ENCODE measurements around the gene GTF3C5.
"Not testable (repeated sequence)": the region's sequence is repeated elsewhere in the genome, so short reads cannot be mapped to it uniquely, and the experiment has no call there.

Gene GTF3C5

DNA sequence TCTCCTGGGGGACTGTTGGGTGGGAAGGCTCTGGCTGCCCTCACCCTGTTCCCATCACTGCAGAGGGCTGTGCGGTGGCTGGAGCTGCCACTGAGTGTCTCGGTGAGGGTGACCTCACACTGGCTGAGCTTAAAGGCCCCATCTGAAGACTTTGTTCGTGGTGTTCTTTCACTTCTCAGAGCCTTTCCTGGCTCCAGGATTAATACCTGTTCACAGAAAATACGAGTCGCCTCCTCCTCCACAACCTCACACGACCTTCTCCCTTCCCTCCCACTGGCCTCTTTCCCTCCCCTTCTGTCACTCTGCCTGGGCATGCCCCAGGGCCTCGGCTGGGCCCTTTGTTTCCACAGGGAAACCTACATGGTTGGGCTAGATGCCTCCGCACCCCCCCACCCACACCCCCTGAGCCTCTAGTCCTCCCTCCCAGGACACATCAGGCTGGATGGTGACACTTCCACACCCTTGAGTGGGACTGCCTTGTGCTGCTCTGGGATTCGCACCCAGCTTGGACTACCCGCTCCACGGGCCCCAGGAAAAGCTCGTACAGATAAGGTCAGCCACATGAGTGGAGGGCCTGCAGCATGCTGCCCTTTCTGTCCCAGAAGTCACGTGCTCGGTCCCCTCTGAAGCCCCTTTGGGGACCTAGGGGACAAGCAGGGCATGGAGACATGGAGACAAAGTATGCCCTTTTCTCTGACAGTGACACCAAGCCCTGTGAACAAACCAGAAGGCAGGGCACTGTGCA, 30.4 kb downstream of the GTF3C5 start:
- WGBS, 2 donors (ENCODE audit: extremely low coverage in 2 of 2, insufficient read length in 2 of 2, insufficient replicate concordance in 1 of 2): no CpG with 5 or more reads among the region's 14 CpGs
- not testable (repeated sequence) for H3K4me3 ChIP-seq (ENCODE audit: low read length in 2 of 2); H3K79me1 ChIP-seq (ENCODE audit: low read depth, low read length); H3K4me2 ChIP-seq (ENCODE audit: insufficient read depth, low read length, poor library complexity, severe bottlenecking); H3K27me3 ChIP-seq (ENCODE audit: control insufficient read depth in 3 of 3, insufficient read depth in 3 of 3, low read depth in 1 of 3, low read length in 3 of 3); H3K9ac ChIP-seq (ENCODE audit: low read depth, low read length, poor library complexity); DNase-seq (ENCODE audit: low spot score); H3K9me3 ChIP-seq (replicated peaks in 1 of 2; ENCODE audit: control insufficient read depth in 2 of 2, insufficient read depth in 1 of 2, low read depth in 1 of 2, low read length in 2 of 2); H2BK120ac ChIP-seq (ENCODE audit: low read depth, low read length); H2BK15ac ChIP-seq (ENCODE audit: low read length); H3K4ac ChIP-seq (ENCODE audit: low read length); H2BK5ac ChIP-seq (ENCODE audit: low read length); H2AFZ ChIP-seq (ENCODE audit: low read length); H2BK12ac ChIP-seq (ENCODE audit: low read length); H3K23ac ChIP-seq (ENCODE audit: low read depth, low read length, poor library complexity)
- peak overlapping the region; percentile 96 for H3K18ac ChIP-seq (ENCODE audit: low read length)
- H3K27ac ChIP-seq (replicated peaks; ENCODE audit: low read length): peak overlapping the region; percentile 89
- H2AK5ac ChIP-seq (ENCODE audit: low read depth, low read length): peak overlapping the region; percentile 94
- H4K8ac ChIP-seq (ENCODE audit: low read depth, low read length): peak overlapping the region; percentile 65
- peak overlapping the region; percentile 99 for H4K91ac ChIP-seq (ENCODE audit: low read depth, low read length, poor library complexity)
- peak overlapping the region; percentile 71 for H3K14ac ChIP-seq (ENCODE audit: low read length)
- H3K36me3 ChIP-seq (replicated peaks in 1 of 2; ENCODE audit: control insufficient read depth in 2 of 2, insufficient read depth in 2 of 2, low read length in 2 of 2): peaks cover 23 to 27% of the 10 kb centered on the region in 2 donors
- H3K4me1 ChIP-seq (ENCODE audit: control insufficient read depth in 2 of 2, insufficient read depth in 1 of 2, low read depth in 1 of 2, low read length in 2 of 2): peaks cover 13 to 17% of the 10 kb centered on the region in 2 donors

DNA sequence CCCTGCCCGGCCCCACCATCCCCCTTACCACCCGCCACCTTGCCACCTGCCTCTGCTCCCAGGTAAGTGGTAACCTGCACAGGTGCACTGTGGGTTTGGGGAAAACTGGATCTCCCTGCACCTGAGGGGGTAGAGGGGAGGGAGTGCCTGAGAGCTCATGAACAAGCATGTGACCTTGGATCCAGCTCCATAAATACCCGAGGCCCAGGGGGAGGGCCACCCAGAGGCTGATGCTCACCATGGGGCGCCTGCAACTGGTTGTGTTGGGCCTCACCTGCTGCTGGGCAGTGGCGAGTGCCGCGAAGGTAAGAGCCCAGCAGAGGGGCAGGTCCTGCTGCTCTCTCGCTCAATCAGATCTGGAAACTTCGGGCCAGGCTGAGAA, 31.0 kb downstream of the GTF3C5 start, which contains the start of gene CEL:
Gene CEL, plus strand, starts transcription at position 218 of the 382 bp plus-strand sequence. Its CDS starts 22 bp downstream, at position 240.
- not testable (repeated sequence) for H2BK15ac ChIP-seq (ENCODE audit: low read length); H2BK5ac ChIP-seq (ENCODE audit: low read length); H3K4me2 ChIP-seq (ENCODE audit: insufficient read depth, low read length, poor library complexity, severe bottlenecking); H3K79me1 ChIP-seq (ENCODE audit: low read depth, low read length); DNase-seq (ENCODE audit: low spot score); H3K23ac ChIP-seq (ENCODE audit: low read depth, low read length, poor library complexity); H3K9me3 ChIP-seq (replicated peaks in 1 of 2; ENCODE audit: control insufficient read depth in 2 of 2, insufficient read depth in 1 of 2, low read depth in 1 of 2, low read length in 2 of 2); H3K4ac ChIP-seq (ENCODE audit: low read length); H3K27me3 ChIP-seq (ENCODE audit: control insufficient read depth in 3 of 3, insufficient read depth in 3 of 3, low read depth in 1 of 3, low read length in 3 of 3); H3K4me3 ChIP-seq (ENCODE audit: low read length in 2 of 2); H3K9ac ChIP-seq (ENCODE audit: low read depth, low read length, poor library complexity); H2BK12ac ChIP-seq (ENCODE audit: low read length); H2BK120ac ChIP-seq (ENCODE audit: low read depth, low read length); H2AFZ ChIP-seq (ENCODE audit: low read length)
- H3K36me3 ChIP-seq (replicated peaks in 1 of 2; ENCODE audit: control insufficient read depth in 2 of 2, insufficient read depth in 2 of 2, low read length in 2 of 2): peaks cover 19 to 21% of the 10 kb centered on the region in 2 donors
- peak within 1 kb of the TSS; percentile 89 for H3K27ac ChIP-seq (replicated peaks; ENCODE audit: low read length)
- peak within 1 kb of the TSS; percentile 99 for H4K91ac ChIP-seq (ENCODE audit: low read depth, low read length, poor library complexity)
- WGBS, 2 donors (ENCODE audit: extremely low coverage in 2 of 2, insufficient read length in 2 of 2, insufficient replicate concordance in 1 of 2): no CpG with 5 or more reads among the region's 9 CpGs
- peaks cover 13 to 17% of the 10 kb centered on the region in 2 donors for H3K4me1 ChIP-seq (ENCODE audit: control insufficient read depth in 2 of 2, insufficient read depth in 1 of 2, low read depth in 1 of 2, low read length in 2 of 2)
- peak within 1 kb of the TSS; percentile 71 for H3K14ac ChIP-seq (ENCODE audit: low read length)
- H3K18ac ChIP-seq (ENCODE audit: low read length): peak within 1 kb of the TSS; percentile 96
- peak within 1 kb of the TSS; percentile 94 for H2AK5ac ChIP-seq (ENCODE audit: low read depth, low read length)
- H4K8ac ChIP-seq (ENCODE audit: low read depth, low read length): peak within 1 kb of the TSS; percentile 65

DNA sequence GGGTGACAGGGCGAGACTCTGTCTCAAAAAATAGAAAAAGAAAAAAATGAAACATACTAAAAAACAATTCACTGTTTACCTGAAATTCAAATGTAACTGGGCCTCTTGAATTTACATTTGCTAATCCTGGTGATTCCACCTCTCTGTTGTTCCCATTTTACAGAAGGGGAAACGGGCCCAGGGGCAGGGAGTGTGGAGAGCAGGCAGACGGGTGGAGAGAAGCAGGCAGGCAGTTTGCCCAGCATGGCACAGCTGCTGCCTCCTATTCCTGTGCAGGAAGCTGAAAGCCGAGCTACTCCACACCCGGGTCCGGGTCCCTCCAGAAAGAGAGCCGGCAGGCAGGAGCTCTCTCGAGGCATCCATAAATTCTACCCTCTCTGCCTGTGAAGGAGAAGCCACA, 31.8 kb downstream of the GTF3C5 start:
- WGBS, 2 donors (ENCODE audit: extremely low coverage in 2 of 2, insufficient read length in 2 of 2, insufficient replicate concordance in 1 of 2): no CpG with 5 or more reads among the region's 8 CpGs
- H2BK12ac ChIP-seq (ENCODE audit: low read length); H2BK120ac ChIP-seq (ENCODE audit: low read depth, low read length); H2AK5ac ChIP-seq (ENCODE audit: low read depth, low read length); H3K4me2 ChIP-seq (ENCODE audit: insufficient read depth, low read length, poor library complexity, severe bottlenecking); H3K4me3 ChIP-seq (ENCODE audit: low read length in 2 of 2); H3K23ac ChIP-seq (ENCODE audit: low read depth, low read length, poor library complexity); DNase-seq (ENCODE audit: low spot score); H3K14ac ChIP-seq (ENCODE audit: low read length); H2BK5ac ChIP-seq (ENCODE audit: low read length); H3K27ac ChIP-seq (replicated peaks; ENCODE audit: low read length); H4K91ac ChIP-seq (ENCODE audit: low read depth, low read length, poor library complexity); H3K79me1 ChIP-seq (ENCODE audit: low read depth, low read length); H3K4ac ChIP-seq (ENCODE audit: low read length); H2BK15ac ChIP-seq (ENCODE audit: low read length); H3K27me3 ChIP-seq (ENCODE audit: control insufficient read depth in 3 of 3, insufficient read depth in 3 of 3, low read depth in 1 of 3, low read length in 3 of 3); H3K9me3 ChIP-seq (replicated peaks in 1 of 2; ENCODE audit: control insufficient read depth in 2 of 2, insufficient read depth in 1 of 2, low read depth in 1 of 2, low read length in 2 of 2); H3K9ac ChIP-seq (ENCODE audit: low read depth, low read length, poor library complexity); H3K18ac ChIP-seq (ENCODE audit: low read length); H4K8ac ChIP-seq (ENCODE audit: low read depth, low read length); H2AFZ ChIP-seq (ENCODE audit: low read length): not testable (repeated sequence)
- H3K36me3 ChIP-seq (replicated peaks in 1 of 2; ENCODE audit: control insufficient read depth in 2 of 2, insufficient read depth in 2 of 2, low read length in 2 of 2): peaks cover 13 to 14% of the 10 kb centered on the region in 2 donors
- peaks cover 13 to 17% of the 10 kb centered on the region in 2 donors for H3K4me1 ChIP-seq (ENCODE audit: control insufficient read depth in 2 of 2, insufficient read depth in 1 of 2, low read depth in 1 of 2, low read length in 2 of 2)

DNA sequence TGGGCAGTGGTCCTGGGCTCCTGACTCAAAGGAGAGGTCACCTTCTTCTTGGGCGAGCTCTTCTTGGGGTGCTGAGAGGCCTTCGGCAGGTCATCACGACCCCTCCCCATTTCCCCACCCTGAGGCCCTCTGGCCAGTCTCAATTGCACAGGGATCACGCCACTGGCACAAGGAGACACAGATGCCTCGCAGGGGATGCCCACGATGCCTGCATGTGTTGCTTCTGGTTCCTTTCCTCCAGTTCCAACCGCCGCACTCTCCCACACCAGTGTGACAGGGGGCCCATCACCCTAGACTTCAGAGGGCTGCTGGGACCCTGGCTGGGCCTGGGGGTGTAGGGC, 32.3 kb downstream of the GTF3C5 start:
- Histone ChIP-seq H3K4me1 (ENCODE audit: control insufficient read depth in 2 of 2, insufficient read depth in 1 of 2, low read depth in 1 of 2, low read length in 2 of 2) (peaks cover 13 to 17% of the 10 kb centered on the region in 2 donors), H2AFZ (ENCODE audit: low read length) (no peak overlapping the region), H2BK12ac (ENCODE audit: low read length) (no peak overlapping the region), H3K23ac (ENCODE audit: low read depth, low read length, poor library complexity) (peak overlapping the region; percentile 73), H3K36me3 (replicated peaks in 1 of 2; ENCODE audit: control insufficient read depth in 2 of 2, insufficient read depth in 2 of 2, low read length in 2 of 2) (peaks cover 7 to 11% of the 10 kb centered on the region in 2 donors), H2AK5ac (ENCODE audit: low read depth, low read length) (peak overlapping the region; percentile 90), H2BK15ac (ENCODE audit: low read length) (no peak overlapping the region), H3K27ac (replicated peaks; ENCODE audit: low read length) (no peak overlapping the region), H3K4me2 (ENCODE audit: insufficient read depth, low read length, poor library complexity, severe bottlenecking) (no peak overlapping the region), H4K91ac (ENCODE audit: low read depth, low read length, poor library complexity) (no peak overlapping the region), H3K9ac (ENCODE audit: low read depth, low read length, poor library complexity) (no peak overlapping the region), H3K27me3 (ENCODE audit: control insufficient read depth in 3 of 3, insufficient read depth in 3 of 3, low read depth in 1 of 3, low read length in 3 of 3) (no peaks in the 10 kb centered on the region), H3K4ac (ENCODE audit: low read length) (peak overlapping the region; percentile 53), H4K8ac (ENCODE audit: low read depth, low read length) (no peak overlapping the region), H3K79me1 (ENCODE audit: low read depth, low read length) (peaks cover 4% of the 10 kb centered on the region), H2BK5ac (ENCODE audit: low read length) (peak overlapping the region; percentile 90), H3K9me3 (replicated peaks in 1 of 2; ENCODE audit: control insufficient read depth in 2 of 2, insufficient read depth in 1 of 2, low read depth in 1 of 2, low read length in 2 of 2) (no peaks in the 10 kb centered on the region), H2BK120ac (ENCODE audit: low read depth, low read length) (no peak overlapping the region), H3K14ac (ENCODE audit: low read length) (peak overlapping the region; percentile 63), H3K4me3 (ENCODE audit: low read length in 2 of 2) (no peak overlapping the region), H3K18ac (ENCODE audit: low read length) (peak overlapping the region; percentile 64)
- DNase-seq (ENCODE audit: low spot score): no peak
- WGBS, 2 donors (ENCODE audit: extremely low coverage in 2 of 2, insufficient read length in 2 of 2, insufficient replicate concordance in 1 of 2): no CpG with 5 or more reads among the region's 8 CpGs

All from neuronal stem cell (in vitro differentiated cells).